Esophagus muscularis mucosa (tissue), 2 donors: Measurements from ENCODE around the gene RNF14.

ENCODE experiments used
- EP300 ChIP-seq: sonication (generic); formaldehyde crosslinking; IDR thresholded peaks from one replicate; pipeline ENCODE4 v1.6.1; 2017; ENCODE audit warnings: antibody characterized with exemption
- POLR2A ChIP-seq: fragments of 450-650 bp; IDR thresholded peaks from one replicate; pipeline ENCODE4 v1.6.1; 2017; ENCODE audit warnings: antibody characterized with exemption, moderate library complexity, mild to moderate bottlenecking, low read depth

DNA sequence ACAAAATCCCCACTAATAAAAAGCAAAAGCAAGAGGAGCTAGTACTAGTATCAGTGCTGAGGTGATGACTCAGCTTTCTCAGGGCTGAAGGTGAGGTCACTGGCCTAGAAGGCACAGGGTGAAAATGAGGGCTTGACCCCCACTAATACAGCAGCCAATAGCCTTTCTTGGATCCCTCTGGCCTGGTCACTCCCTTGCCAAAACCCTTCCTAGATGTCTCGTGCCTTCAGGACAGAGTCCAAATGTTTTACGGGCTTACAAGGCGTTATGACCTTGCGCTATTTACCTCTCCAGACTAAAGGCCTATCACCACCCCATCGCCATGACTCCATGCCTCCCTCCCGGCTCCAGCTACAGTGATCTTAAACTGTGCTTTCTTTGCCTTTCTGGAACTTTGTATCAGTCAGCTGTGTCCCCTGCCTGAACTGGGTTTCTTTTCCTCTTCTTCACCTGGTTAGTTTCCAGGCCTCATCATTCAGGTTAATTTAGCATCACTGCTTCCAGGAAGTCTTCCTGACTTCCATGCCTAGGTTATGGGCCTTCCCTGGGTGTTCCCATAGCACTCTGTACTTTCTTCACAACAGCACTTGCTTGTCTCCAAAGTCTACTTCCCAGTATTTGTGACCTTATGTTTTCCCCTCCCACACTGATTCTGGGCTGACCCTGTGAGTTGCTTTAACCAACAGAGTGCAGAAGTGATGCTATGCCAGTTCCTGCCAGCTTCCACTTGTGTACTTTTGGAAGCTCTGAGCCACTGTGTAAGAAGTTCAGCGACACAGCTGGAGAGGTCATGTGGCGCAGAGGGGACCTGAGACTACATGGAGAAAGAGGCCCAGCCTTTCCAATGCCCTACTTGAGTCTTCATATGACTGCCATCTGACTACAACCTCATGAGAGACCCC, 49.4 kb upstream of the RNF14 start:
- TF ChIP-seq EP300 (no peak), POLR2A (no peak)
